Kidney epithelial cell (primary cell): ENCODE measurements around the gene MRPS14. TPM values are rescaled to one million over a fixed set of nuclear protein-coding genes. Genes with fewer than 3 reads are reported as not detected.

ENCODE experiments used
- DNase-seq: peaks from one replicate; pipeline ENCODE4 v3.0.0-alpha.2; 2010; ENCODE audit warnings: low read depth
- H3K27me3 ChIP-seq: 2 replicates; pipeline ENCODE4 v1.6.0; 2011; ENCODE audit warnings: low read length; ENCODE audit not compliant: control insufficient read depth, insufficient read depth
- H3K36me3 ChIP-seq: 2 replicates; pipeline ENCODE4 v1.5.1; 2011; ENCODE audit warnings: low read length; ENCODE audit not compliant: control insufficient read depth, insufficient read depth
- H3K4me3 ChIP-seq: 2 replicates; pipeline ENCODE4 v1.5.1; 2011; ENCODE audit warnings: low read depth, mild to moderate bottlenecking, control low read depth, low read length
- total RNA-seq: library from RNA; depleted of rRNA; stranded (reverse); fragments of >200 nt; gene quantifications from 2 replicates; pipeline ENCODE4 v1.2.3, GENCODE V29; 2015
- TF ChIP-seq, protein P1 (sequence below): IDR thresholded peaks from 2 replicates; pipeline ENCODE4 v1.5.1; 2011; ENCODE audit warnings: mild to moderate bottlenecking, moderate library complexity, low read length, control low read depth, inconsistent platforms; ENCODE audit not compliant: insufficient read depth, poor library complexity, severe bottlenecking

MRPS14 gene
- total RNA-seq, 1 donor from 2014 or later, result 19.4 TPM

- no peaks in the 10 kb centered on the region for H3K27me3 ChIP-seq
- DNase-seq, result no peak
- H3K4me3 ChIP-seq, result no peak overlapping the region
- H3K36me3 ChIP-seq, result no peaks in the 10 kb centered on the region
- TF ChIP-seq, protein P1, sequence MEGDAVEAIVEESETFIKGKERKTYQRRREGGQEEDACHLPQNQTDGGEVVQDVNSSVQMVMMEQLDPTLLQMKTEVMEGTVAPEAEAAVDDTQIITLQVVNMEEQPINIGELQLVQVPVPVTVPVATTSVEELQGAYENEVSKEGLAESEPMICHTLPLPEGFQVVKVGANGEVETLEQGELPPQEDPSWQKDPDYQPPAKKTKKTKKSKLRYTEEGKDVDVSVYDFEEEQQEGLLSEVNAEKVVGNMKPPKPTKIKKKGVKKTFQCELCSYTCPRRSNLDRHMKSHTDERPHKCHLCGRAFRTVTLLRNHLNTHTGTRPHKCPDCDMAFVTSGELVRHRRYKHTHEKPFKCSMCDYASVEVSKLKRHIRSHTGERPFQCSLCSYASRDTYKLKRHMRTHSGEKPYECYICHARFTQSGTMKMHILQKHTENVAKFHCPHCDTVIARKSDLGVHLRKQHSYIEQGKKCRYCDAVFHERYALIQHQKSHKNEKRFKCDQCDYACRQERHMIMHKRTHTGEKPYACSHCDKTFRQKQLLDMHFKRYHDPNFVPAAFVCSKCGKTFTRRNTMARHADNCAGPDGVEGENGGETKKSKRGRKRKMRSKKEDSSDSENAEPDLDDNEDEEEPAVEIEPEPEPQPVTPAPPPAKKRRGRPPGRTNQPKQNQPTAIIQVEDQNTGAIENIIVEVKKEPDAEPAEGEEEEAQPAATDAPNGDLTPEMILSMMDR, result no peak
These were observed 58.8 kb downstream of the MRPS14 start for GRCh38 chr1:174964261-174964971.

DNA sequence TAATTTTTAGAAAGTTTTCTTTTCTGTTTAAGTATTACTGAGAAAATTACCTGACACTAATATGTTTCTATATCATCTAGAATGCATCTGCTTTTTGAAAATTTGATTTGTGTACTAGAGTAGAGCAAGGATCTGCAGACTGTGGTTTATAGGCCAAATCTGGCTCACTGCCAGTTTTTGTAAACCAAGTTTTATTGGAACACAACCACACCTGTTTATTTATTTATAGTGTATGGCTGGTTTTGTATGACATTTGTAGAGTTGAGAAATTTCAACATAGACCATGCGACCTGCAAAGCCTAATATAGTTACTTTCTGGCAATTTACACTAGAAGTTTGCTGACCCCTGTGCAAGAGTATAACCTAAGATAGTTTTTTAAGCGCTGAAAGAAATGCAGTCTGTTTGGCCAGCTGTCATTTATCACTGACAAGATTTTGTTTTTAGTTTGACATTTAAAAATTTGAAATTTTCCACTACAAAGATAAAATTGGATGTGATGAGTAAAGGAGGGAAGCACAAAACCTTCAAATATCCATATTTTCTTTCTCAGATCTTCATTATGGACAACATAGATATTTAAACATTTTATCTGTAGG lies 59.6 kb downstream of the MRPS14 start:
- no peaks in the 10 kb centered on the region for H3K27me3 ChIP-seq
- H3K36me3 ChIP-seq, result no peaks in the 10 kb centered on the region
- no peak overlapping the region for H3K4me3 ChIP-seq
- TF ChIP-seq, protein P1, result no peak
- DNase-seq, result no peak

Other genes starting within 250 kb of the MRPS14 start
- gene CACYBP, start 23.5 kb downstream of the MRPS14 start, total RNA-seq, result 68.7 and 98.0 TPM in 2 replicates
- not detected in 2 replicates for gene TNN, start 44.4 kb upstream of the MRPS14 start, total RNA-seq
- gene KIAA0040, start 169.4 kb upstream of the MRPS14 start, total RNA-seq, result 9.7 and 15.7 TPM in 2 replicates